Glutamatergic neuron (in vitro differentiated cells): ENCODE results near the gene C6orf141. TPM values are rescaled to one million over a fixed set of nuclear protein-coding genes. Genes with fewer than 3 reads are reported as not detected.
"Not testable (repeated sequence)": the region's sequence is repeated elsewhere in the genome, so short reads cannot be mapped to it uniquely, and the experiment has no call there.

ENCODE experiments used
- DNase-seq: peaks from one replicate; pipeline ENCODE4 v3.0.0; 2022
- H3K27ac Mint-ChIP-seq: one replicate; pipeline ENCODE4 v1.8.0; 2020; ENCODE audit warnings: mild to moderate bottlenecking, mixed read lengths, inconsistent platforms; ENCODE audit not compliant: unreplicated experiment
- H3K27me3 Mint-ChIP-seq: one replicate; pipeline ENCODE4 v1.8.0; 2020; ENCODE audit warnings: mild to moderate bottlenecking, moderate library complexity, mixed read lengths, inconsistent platforms; ENCODE audit not compliant: unreplicated experiment
- H3K36me3 Mint-ChIP-seq: one replicate; pipeline ENCODE4 v1.8.0; 2020; ENCODE audit warnings: mild to moderate bottlenecking, mixed read lengths, inconsistent platforms; ENCODE audit not compliant: unreplicated experiment
- H3K4me1 Mint-ChIP-seq: one replicate; pipeline ENCODE4 v1.8.0; 2020; ENCODE audit warnings: mild to moderate bottlenecking, low read depth, mixed read lengths, inconsistent platforms; ENCODE audit not compliant: unreplicated experiment
- H3K4me3 Mint-ChIP-seq: one replicate; pipeline ENCODE4 v1.8.0; 2020; ENCODE audit warnings: mild to moderate bottlenecking, mixed read lengths, inconsistent platforms; ENCODE audit not compliant: unreplicated experiment
- H3K9me3 Mint-ChIP-seq: one replicate; pipeline ENCODE4 v1.8.0; 2020; ENCODE audit warnings: mild to moderate bottlenecking, moderate library complexity, mixed read lengths, inconsistent platforms; ENCODE audit not compliant: unreplicated experiment
- total RNA-seq: library from RNA; stranded (reverse); fragmentation: NEBNext Ultra II Directional; extraction: Animal tissue kit (Norgen Biotek cat#: 25700); gene quantifications from one replicate; pipeline ENCODE4 v1.2.1, GENCODE V29; 2021; ENCODE audit not compliant: unreplicated experiment
- TF ChIP-seq, protein P1 (sequence below): fragments of 200-600 bp; sonication (generic); IDR thresholded peaks from one replicate; pipeline ENCODE4 v1.5.0; 2021; ENCODE audit not compliant: partially characterized antibody, unreplicated experiment

Gene C6orf141
- total RNA-seq, 1 donor from 2014 or later = not detected

DNA sequence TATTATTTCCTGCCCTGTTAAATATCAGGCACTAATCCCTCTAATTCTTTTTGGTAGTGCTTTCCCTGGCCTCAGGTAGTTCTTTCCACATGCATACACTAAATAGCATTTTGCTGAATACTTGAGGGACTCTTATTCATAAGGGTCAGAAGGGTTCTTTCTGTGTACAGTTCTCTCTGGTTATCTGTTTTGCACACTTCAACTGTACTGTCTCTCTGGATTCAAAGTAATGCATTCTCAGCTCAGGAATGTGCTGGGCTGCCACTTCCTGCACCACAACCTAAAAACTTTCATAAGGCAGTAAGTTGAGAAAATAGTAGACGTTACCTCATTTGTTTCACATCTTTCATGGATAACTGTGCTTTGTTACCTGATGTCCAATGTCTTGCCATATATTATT, 32.1 kb downstream of the C6orf141 start:
- no peak for DNase-seq
- TF ChIP-seq, protein P1, sequence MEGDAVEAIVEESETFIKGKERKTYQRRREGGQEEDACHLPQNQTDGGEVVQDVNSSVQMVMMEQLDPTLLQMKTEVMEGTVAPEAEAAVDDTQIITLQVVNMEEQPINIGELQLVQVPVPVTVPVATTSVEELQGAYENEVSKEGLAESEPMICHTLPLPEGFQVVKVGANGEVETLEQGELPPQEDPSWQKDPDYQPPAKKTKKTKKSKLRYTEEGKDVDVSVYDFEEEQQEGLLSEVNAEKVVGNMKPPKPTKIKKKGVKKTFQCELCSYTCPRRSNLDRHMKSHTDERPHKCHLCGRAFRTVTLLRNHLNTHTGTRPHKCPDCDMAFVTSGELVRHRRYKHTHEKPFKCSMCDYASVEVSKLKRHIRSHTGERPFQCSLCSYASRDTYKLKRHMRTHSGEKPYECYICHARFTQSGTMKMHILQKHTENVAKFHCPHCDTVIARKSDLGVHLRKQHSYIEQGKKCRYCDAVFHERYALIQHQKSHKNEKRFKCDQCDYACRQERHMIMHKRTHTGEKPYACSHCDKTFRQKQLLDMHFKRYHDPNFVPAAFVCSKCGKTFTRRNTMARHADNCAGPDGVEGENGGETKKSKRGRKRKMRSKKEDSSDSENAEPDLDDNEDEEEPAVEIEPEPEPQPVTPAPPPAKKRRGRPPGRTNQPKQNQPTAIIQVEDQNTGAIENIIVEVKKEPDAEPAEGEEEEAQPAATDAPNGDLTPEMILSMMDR = no peak
- peaks cover 2% of the 10 kb centered on the region for H3K9me3 Mint-ChIP-seq
- peaks cover 1% of the 10 kb centered on the region for H3K27me3 Mint-ChIP-seq
- no peaks in the 10 kb centered on the region for H3K4me1 Mint-ChIP-seq
- H3K4me3 Mint-ChIP-seq = no peak overlapping the region
- no peak overlapping the region for H3K27ac Mint-ChIP-seq
- H3K36me3 Mint-ChIP-seq = no peaks in the 10 kb centered on the region

DNA sequence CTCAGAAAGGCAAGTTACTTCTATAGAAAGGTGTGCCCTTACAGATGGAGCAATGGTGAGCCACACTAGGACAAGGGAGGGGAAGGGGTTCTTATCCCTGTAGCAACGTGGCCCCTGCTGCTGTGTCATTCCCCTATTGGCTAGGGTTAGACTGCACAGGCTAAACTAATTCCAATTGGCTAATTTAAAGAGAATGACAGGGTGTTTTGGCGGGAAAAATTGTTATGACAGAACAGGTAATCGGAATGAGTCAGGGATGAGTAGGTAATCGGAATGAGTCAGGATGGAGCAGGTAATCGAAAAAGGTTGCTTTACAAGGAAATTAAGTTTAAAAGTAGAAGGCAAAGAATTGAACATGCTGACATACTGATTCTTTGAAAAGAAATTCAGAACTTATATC, 36.8 kb downstream of the C6orf141 start:
- not testable (repeated sequence) for H3K4me1 Mint-ChIP-seq, H3K36me3 Mint-ChIP-seq, H3K9me3 Mint-ChIP-seq, H3K27ac Mint-ChIP-seq, H3K4me3 Mint-ChIP-seq, DNase-seq, H3K27me3 Mint-ChIP-seq

Other genes starting within 250 kb of the C6orf141 start
- gene MMUT, start 87.4 kb upstream of the C6orf141 start, total RNA-seq = 21.9 TPM
- gene CENPQ, start 87.3 kb upstream of the C6orf141 start, total RNA-seq = 3.4 TPM
- gene GLYATL3, start 50.7 kb upstream of the C6orf141 start, total RNA-seq = not detected
- gene RHAG, start 86.2 kb downstream of the C6orf141 start, total RNA-seq = not detected
- not detected for gene CRISP2, start 162.9 kb downstream of the C6orf141 start, total RNA-seq
- gene CRISP3, start 193.7 kb downstream of the C6orf141 start, total RNA-seq = not detected
- not detected for gene PGK2, start 236.6 kb downstream of the C6orf141 start, total RNA-seq